ENCODE results near the gene IMMP1L. TPM values are rescaled to one million over a fixed set of nuclear protein-coding genes. Genes with fewer than 3 reads are reported as not detected.
A peak's percentile ranks its signal among the peaks of the same experiment; 100 is the strongest.
"Not testable (repeated sequence)": the region's sequence is repeated elsewhere in the genome, so short reads cannot be mapped to it uniquely, and the experiment has no call there.

Gene IMMP1L
- total and polyA plus RNA-seq, 2 experiments from 2014 or later, result 8.8 to 19.9 TPM

DNA sequence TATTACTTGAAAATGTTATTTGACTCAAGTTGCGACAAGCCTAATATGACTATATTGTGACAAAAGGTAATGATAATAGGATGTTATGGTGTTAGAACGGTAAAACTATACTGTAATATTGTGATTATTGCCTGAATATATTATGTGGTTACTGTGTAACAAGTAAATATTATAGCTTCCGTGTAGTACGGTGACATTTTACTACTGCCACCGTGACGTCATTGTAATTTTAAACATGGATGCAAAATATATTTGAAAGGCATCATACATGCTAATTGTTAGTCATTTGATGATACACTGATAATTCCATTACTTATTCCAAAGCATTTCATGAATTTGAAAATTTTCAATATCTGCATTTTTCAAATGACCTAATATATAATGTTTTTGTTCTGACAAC lies 2.7 kb upstream of the IMMP1L start:
- 97 to 99% methylated on average over 6 of the region's 6 CpGs for WGBS, 2 experiments (ENCODE audit: low coverage in 1 of 2, low lambda C conversion rate in 2 of 2, missing lambda C conversion rate in 2 of 2)

DNA sequence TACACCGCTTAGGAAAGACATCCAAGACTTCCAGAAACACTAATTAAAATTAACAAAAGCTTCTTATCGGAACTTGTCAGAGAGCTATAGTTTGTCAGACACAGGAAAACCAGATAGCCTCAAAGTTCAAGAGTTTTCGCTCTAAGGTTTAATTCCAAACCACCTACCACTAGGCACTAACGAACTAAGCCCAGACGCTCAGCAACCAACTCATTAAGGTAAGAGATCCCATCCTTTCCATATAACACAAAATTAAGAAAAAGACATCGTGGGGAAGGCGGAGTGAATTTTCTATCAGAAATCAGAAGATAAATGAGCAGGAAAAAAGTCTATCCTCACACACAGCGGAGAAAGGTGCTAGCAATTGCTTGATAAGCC lies 382 bp downstream of the IMMP1L start:
- Histone ChIP-seq H3F3A (ENCODE audit: insufficient read depth) (no peaks in the 10 kb centered on the region), H3K27me3 (replicated peaks; ENCODE audit: insufficient read depth) (no peaks in the 10 kb centered on the region), H3K79me2 (ENCODE audit: insufficient read depth) (peaks cover 53% of the 10 kb centered on the region), H3K27ac (no peak overlapping the region), H3K4me2 (ENCODE audit: unreplicated experiment) (peak overlapping the region; percentile 95), H3K9me3 (ENCODE audit: low read depth) (no peaks in the 10 kb centered on the region), H4K20me1 (ENCODE audit: insufficient read depth) (no peaks in the 10 kb centered on the region), H3K4me1 (ENCODE audit: insufficient read depth) (peaks cover 9% of the 10 kb centered on the region; the same call in 1 of the 2 replicates), H3K36me3 (ENCODE audit: low read depth) (no peaks in the 10 kb centered on the region), H3K9me2 (ENCODE audit: insufficient read depth) (no peaks in the 10 kb centered on the region), H3K9ac (peak overlapping the region; percentile 86), H2AFZ (peak overlapping the region; percentile 100), H3K4me3 (peak overlapping the region; percentile 99)
- 1 to 3% methylated on average over 8 of the region's 8 CpGs for WGBS, 2 experiments (ENCODE audit: low coverage in 1 of 2, low lambda C conversion rate in 2 of 2, missing lambda C conversion rate in 2 of 2)
- peak; percentile 35 for DNase-seq
- in situ Hi-C loops (cut with MboI), result no loop called here
- no peak for TF ChIP-seq EZH2 (IDR thresholded peaks at IDR 0.05; ENCODE audit: insufficient read depth, poor library complexity, severe bottlenecking)

More for the DNA sequence above, 2.7 kb upstream of the IMMP1L start:
- no peaks in the 10 kb centered on the region for H3K9me3 ChIP-seq (ENCODE audit: low read depth)
- no peak overlapping the region for H3K9ac ChIP-seq
- DNase-seq, result no peak
- H3K4me2 ChIP-seq (ENCODE audit: unreplicated experiment), result no peak overlapping the region
- peaks cover 47% of the 10 kb centered on the region for H3K79me2 ChIP-seq (ENCODE audit: insufficient read depth)
- no peaks in the 10 kb centered on the region for H3F3A ChIP-seq (ENCODE audit: insufficient read depth)
- H3K9me2 ChIP-seq (ENCODE audit: insufficient read depth), result no peaks in the 10 kb centered on the region
- no peak overlapping the region for H3K27ac ChIP-seq
- H4K20me1 ChIP-seq (ENCODE audit: insufficient read depth), result no peaks in the 10 kb centered on the region
- in situ Hi-C loops (cut with MboI), result no loop called here
- H3K4me3 ChIP-seq, result no peak overlapping the region
- H3K36me3 ChIP-seq (ENCODE audit: low read depth), result no peaks in the 10 kb centered on the region
- H2AFZ ChIP-seq, result no peak overlapping the region
- peaks cover 9% of the 10 kb centered on the region; the same call in 1 of the 2 replicates for H3K4me1 ChIP-seq (ENCODE audit: insufficient read depth)
- no peaks in the 10 kb centered on the region for H3K27me3 ChIP-seq (replicated peaks; ENCODE audit: insufficient read depth)
- TF ChIP-seq EZH2phosphoT487 (IDR thresholded peaks at IDR 0.05; ENCODE audit: insufficient read depth, low read depth) (no peak), EZH2 (IDR thresholded peaks at IDR 0.05; ENCODE audit: insufficient read depth, poor library complexity, severe bottlenecking) (no peak)

DNA sequence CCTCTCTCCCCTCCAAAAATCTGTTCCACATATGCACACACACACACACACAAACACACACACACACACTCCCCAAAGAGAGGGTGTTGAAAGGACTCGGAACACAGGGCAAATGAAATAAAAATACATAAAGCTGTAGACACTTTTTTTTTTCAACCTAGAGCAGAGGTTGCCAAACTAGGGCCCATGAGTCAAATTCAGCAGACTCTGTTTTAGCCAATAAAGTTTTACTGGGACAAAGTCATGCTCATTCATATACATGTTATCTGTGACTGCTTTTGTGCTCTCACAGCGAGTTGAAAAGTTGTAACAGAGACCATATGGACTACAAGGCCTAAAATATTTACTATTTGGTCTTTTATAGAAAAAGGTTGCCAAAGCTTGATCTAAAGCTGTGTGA lies 8.9 kb downstream of the IMMP1L start:
- Histone ChIP-seq H3K4me1 (ENCODE audit: insufficient read depth) (no peaks in the 10 kb centered on the region), H3K9me3 (ENCODE audit: low read depth) (no peaks in the 10 kb centered on the region), H3K27ac (no peak overlapping the region), H3K9me2 (ENCODE audit: insufficient read depth) (no peaks in the 10 kb centered on the region), H4K20me1 (ENCODE audit: insufficient read depth) (no peaks in the 10 kb centered on the region), H3F3A (ENCODE audit: insufficient read depth) (no peaks in the 10 kb centered on the region), H3K79me2 (ENCODE audit: insufficient read depth) (peaks cover 38% of the 10 kb centered on the region), H2AFZ (no peak overlapping the region), H3K27me3 (replicated peaks; ENCODE audit: insufficient read depth) (no peaks in the 10 kb centered on the region), H3K9ac (no peak overlapping the region), H3K36me3 (ENCODE audit: low read depth) (no peaks in the 10 kb centered on the region), H3K4me3 (no peak overlapping the region), H3K4me2 (ENCODE audit: unreplicated experiment) (no peak overlapping the region)
- TF ChIP-seq EZH2 (IDR thresholded peaks at IDR 0.05; ENCODE audit: insufficient read depth, poor library complexity, severe bottlenecking), result no peak
- TF ChIP-seq EZH2phosphoT487 (IDR thresholded peaks at IDR 0.05; ENCODE audit: insufficient read depth, low read depth), result no peak
- 58 to 63% methylated on average over 2 of the region's 2 CpGs for WGBS, 2 experiments (ENCODE audit: low coverage in 1 of 2, low lambda C conversion rate in 2 of 2, missing lambda C conversion rate in 2 of 2)
- peak; percentile 11 for DNase-seq
- in situ Hi-C loops (cut with MboI), result no loop called here

- DNase-seq, result no peak
- H3K9me2 ChIP-seq (ENCODE audit: insufficient read depth), result no peaks in the 10 kb centered on the region
- H3K9me3 ChIP-seq (ENCODE audit: low read depth), result no peaks in the 10 kb centered on the region
- 93 to 94% methylated on average over 3 of the region's 3 CpGs for WGBS, 2 experiments (ENCODE audit: low coverage in 1 of 2, low lambda C conversion rate in 2 of 2, missing lambda C conversion rate in 2 of 2)
- no peak overlapping the region for H3K27ac ChIP-seq
- no peaks in the 10 kb centered on the region for H3K27me3 ChIP-seq (replicated peaks; ENCODE audit: insufficient read depth)
- no peak overlapping the region for H2AFZ ChIP-seq
- in situ Hi-C loops (cut with MboI), result loop anchor here (10.0 to 25.0 kb wide), 3 partner anchors 363 to 675 kb away; no protein-coding TSS in a partner anchor
- H3K9ac ChIP-seq, result no peak overlapping the region
- H3K79me2 ChIP-seq (ENCODE audit: insufficient read depth), result peaks cover 43% of the 10 kb centered on the region
- H3K36me3 ChIP-seq (ENCODE audit: low read depth), result no peaks in the 10 kb centered on the region
- no peak overlapping the region for H3K4me2 ChIP-seq (ENCODE audit: unreplicated experiment)
- no peak overlapping the region for H3K4me3 ChIP-seq
- H4K20me1 ChIP-seq (ENCODE audit: insufficient read depth), result no peaks in the 10 kb centered on the region
- no peaks in the 10 kb centered on the region for H3K4me1 ChIP-seq (ENCODE audit: insufficient read depth)
- H3F3A ChIP-seq (ENCODE audit: insufficient read depth), result no peaks in the 10 kb centered on the region
- no peak for TF ChIP-seq EZH2 (IDR thresholded peaks at IDR 0.05; ENCODE audit: insufficient read depth, poor library complexity, severe bottlenecking)
- TF ChIP-seq EZH2phosphoT487 (IDR thresholded peaks at IDR 0.05; ENCODE audit: insufficient read depth, low read depth), result no peak
These were observed 9.7 kb downstream of the IMMP1L start for GRCh38 chr11:31499576-31500178.

- not testable (repeated sequence) for H3K4me3 ChIP-seq
- WGBS, 2 experiments (ENCODE audit: low coverage in 1 of 2, low lambda C conversion rate in 2 of 2, missing lambda C conversion rate in 2 of 2), result 100% methylated on average over 4 of the region's 4 CpGs
These were observed 15.7 kb downstream of the IMMP1L start for GRCh38 chr11:31493762-31494161.

More at GRCh38 chr11:31493762-31494161, 15.7 kb downstream of the IMMP1L start:
- H3K4me2 ChIP-seq (ENCODE audit: unreplicated experiment); H2AFZ ChIP-seq; H3K4me1 ChIP-seq (ENCODE audit: insufficient read depth); H3F3A ChIP-seq (ENCODE audit: insufficient read depth); H3K9me3 ChIP-seq (ENCODE audit: low read depth); H3K36me3 ChIP-seq (ENCODE audit: low read depth); H3K27me3 ChIP-seq (replicated peaks; ENCODE audit: insufficient read depth); H3K9me2 ChIP-seq (ENCODE audit: insufficient read depth); DNase-seq; H4K20me1 ChIP-seq (ENCODE audit: insufficient read depth); H3K27ac ChIP-seq; H3K9ac ChIP-seq: not testable (repeated sequence)
- in situ Hi-C loops (cut with MboI), result loop anchor here (10.0 to 25.0 kb wide), 3 partner anchors 369 to 681 kb away; no protein-coding TSS in a partner anchor
- peaks cover 20% of the 10 kb centered on the region; the same call in 1 of the 2 replicates for H3K79me2 ChIP-seq (ENCODE audit: insufficient read depth)
